CD8-positive, alpha-beta memory T cell (primary cell): ENCODE results near the gene SERTAD2. TPM values are rescaled to one million over a fixed set of nuclear protein-coding genes. Genes with fewer than 3 reads are reported as not detected.

Experiments
- CTCF ChIA-PET: fragments of 350-600 bp; sonication (Branson Sonifier 250); formaldehyde crosslinking; loops from one replicate; lab custom pipeline; 2021; ENCODE audit warnings: antibody characterized with exemption; lab: Charles Lee
- POLR2A ChIA-PET: fragments of 350-600 bp; sonication (Branson Sonifier 250); formaldehyde crosslinking; loops from one replicate; lab custom pipeline; 2021; ENCODE audit warnings: antibody characterized with exemption; lab: Charles Lee
- DNase-seq, 5 donors: peaks; one replicate each; pipeline versions ENCODE4 v3.0.0 to v3.0.0-alpha.2; 2020 to 2022; ENCODE audit warnings: mixed read lengths in 1 of 5
- H3K27ac ChIP-seq: one replicate; pipeline ENCODE4 v1.7.0; 2013; ENCODE audit warnings: low read depth, mild to moderate bottlenecking, low read length, moderate library complexity
- H3K27me3 ChIP-seq: 2 replicates; pipeline ENCODE4 v1.7.0; 2013; ENCODE audit warnings: low read length, mild to moderate bottlenecking; ENCODE audit not compliant: insufficient read depth, poor library complexity, severe bottlenecking
- H3K36me3 ChIP-seq: 2 replicates; pipeline ENCODE4 v1.7.0; 2013; ENCODE audit warnings: mild to moderate bottlenecking, low read length, moderate library complexity; ENCODE audit not compliant: insufficient read depth
- H3K4me1 ChIP-seq: 2 replicates; pipeline ENCODE4 v1.7.0; 2013; ENCODE audit warnings: mild to moderate bottlenecking, low read length, moderate library complexity; ENCODE audit not compliant: insufficient read depth
- H3K4me3 ChIP-seq: 2 replicates; pipeline ENCODE4 v1.7.0; 2013; ENCODE audit warnings: mild to moderate bottlenecking, low read length
- H3K9me3 ChIP-seq: 2 replicates; pipeline ENCODE4 v1.7.0; 2013; ENCODE audit warnings: mild to moderate bottlenecking, low read length
- H3K27ac Mint-ChIP-seq, 8 donors: one replicate each; pipeline ENCODE4 v1.8.0; 2020 to 2021; ENCODE audit warnings: mixed read lengths in 8 of 8, mild to moderate bottlenecking in 6 of 8, inconsistent platforms in 3 of 8, moderate library complexity in 3 of 8
- H3K27me3 Mint-ChIP-seq, 2 donors: one replicate each; pipeline ENCODE4 v1.8.0; 2020 to 2021; ENCODE audit warnings: mixed read lengths in 2 of 2, mild to moderate bottlenecking in 1 of 2, moderate library complexity in 1 of 2
- H3K36me3 Mint-ChIP-seq, 3 donors: one replicate each; pipeline ENCODE4 v1.8.0; 2020 to 2021; ENCODE audit warnings: mixed read lengths in 3 of 3, inconsistent platforms in 1 of 3, mild to moderate bottlenecking in 1 of 3
- H3K4me1 Mint-ChIP-seq, 3 donors: one replicate each; pipeline ENCODE4 v1.8.0; 2020 to 2021; ENCODE audit warnings: mixed read lengths in 3 of 3, inconsistent platforms in 1 of 3, mild to moderate bottlenecking in 1 of 3
- H3K4me3 Mint-ChIP-seq, 7 donors: one replicate each; pipeline ENCODE4 v1.8.0; 2020 to 2021; ENCODE audit warnings: mixed read lengths in 7 of 7, mild to moderate bottlenecking in 6 of 7, moderate library complexity in 4 of 7, inconsistent platforms in 2 of 7
- H3K9me3 Mint-ChIP-seq, 5 donors: one replicate each; pipeline ENCODE4 v1.8.0; 2020 to 2022; ENCODE audit warnings: mixed read lengths in 5 of 5, mild to moderate bottlenecking in 3 of 5, moderate library complexity in 2 of 5, inconsistent platforms in 1 of 5
- polyA plus RNA-seq: library from polyadenylated mRNA; unstranded; fragments of 300-500 nt; fragmentation: Illumina TruSeq; gene quantifications from one replicate; pipeline ENCODE4 v1.2.3, GENCODE V29; 2021
- total RNA-seq, 2 experiments: library from RNA; stranded (reverse); gene quantifications; one replicate each; pipeline ENCODE4 v1.2.3, GENCODE V29; 2021

Gene SERTAD2
- total and polyA plus RNA-seq, 3 experiments from 2014 or later: 6.3 to 21.4 (median 20.6) TPM

- DNase-seq: no peak
- Histone ChIP-seq H3K27ac (no peak overlapping the region), H3K27me3 (no peaks in the 10 kb centered on the region), H3K36me3 (no peaks in the 10 kb centered on the region), H3K4me1 (no peaks in the 10 kb centered on the region), H3K9me3 (no peaks in the 10 kb centered on the region), H3K4me3 (no peak overlapping the region)
- POLR2A ChIA-PET: interaction anchor here (0.9 kb wide), 1 partner anchor 37 kb away, joined by 4 read pairs; the partner anchor contains the start of gene SERTAD2
- Mint-ChIP-seq H3K27ac (no peak overlapping the region), H3K36me3 (no peaks in the 10 kb centered on the region), H3K4me3 (no peak overlapping the region), H3K4me1 (no peaks in the 10 kb centered on the region), H3K9me3 (no peaks in the 10 kb centered on the region), H3K27me3 (peaks cover 0 to 2% of the 10 kb centered on the region in 2 donors)
- CTCF ChIA-PET: interaction anchor here (0.7 to 5.5 kb wide), 8 partner anchors 8 to 93 kb away, joined by 3 to 35 read pairs (median 4); no protein-coding TSS in a partner anchor
Observed at GRCh38 chr2:64615844-64616536, 37.7 kb downstream of the SERTAD2 start.

- ChIA-PET POLR2A (no interaction called here), CTCF (interaction anchor here (1.6 to 5.5 kb wide), 3 partner anchors 8 to 81 kb away, joined by 3 to 35 read pairs (median 5); no protein-coding TSS in a partner anchor)
- Mint-ChIP-seq H3K27ac (peak overlapping the region in 1 of 8 donors; percentile 54), H3K36me3 (no peaks in the 10 kb centered on the region), H3K9me3 (no peaks in the 10 kb centered on the region), H3K4me1 (peaks cover 0 to 4% (median 0%) of the 10 kb centered on the region in 3 donors), H3K27me3 (peaks cover 0 to 2% of the 10 kb centered on the region in 2 donors), H3K4me3 (no peak overlapping the region)
- no peak overlapping the region for H3K27ac ChIP-seq
- H3K9me3 ChIP-seq: no peaks in the 10 kb centered on the region
- no peaks in the 10 kb centered on the region for H3K27me3 ChIP-seq
- no peaks in the 10 kb centered on the region for H3K4me1 ChIP-seq
- DNase-seq: no peak
- H3K4me3 ChIP-seq: no peak overlapping the region
- H3K36me3 ChIP-seq: no peaks in the 10 kb centered on the region
Observed at GRCh38 chr2:64615192-64615763, 38.4 kb downstream of the SERTAD2 start.

DNA sequence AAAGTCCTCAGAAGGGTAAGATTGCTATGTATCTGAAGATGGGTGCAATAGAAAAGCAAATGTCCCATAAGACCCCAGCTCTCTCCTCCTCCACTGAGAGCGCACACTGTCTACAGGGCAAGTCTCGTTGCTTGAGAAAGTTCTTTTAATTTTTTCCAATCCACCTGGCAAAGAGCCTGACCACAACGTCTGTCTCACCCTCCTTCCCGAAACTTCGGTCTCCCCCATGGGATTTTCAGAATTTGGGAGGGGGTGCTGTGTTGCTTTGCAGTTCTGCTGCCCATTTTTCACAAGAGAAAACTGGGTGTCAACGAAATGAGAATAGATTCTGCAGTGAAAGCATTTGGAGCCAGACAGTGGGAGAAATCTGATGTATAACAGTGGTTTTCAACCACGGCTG, 40.4 kb downstream of the SERTAD2 start:
- CTCF ChIA-PET: interaction anchor here (0.6 to 1.5 kb wide), 2 partner anchors 31 to 91 kb away, joined by 3 read pairs; no protein-coding TSS in a partner anchor
- H3K9me3 Mint-ChIP-seq: no peaks in the 10 kb centered on the region
- no peak for DNase-seq

DNA sequence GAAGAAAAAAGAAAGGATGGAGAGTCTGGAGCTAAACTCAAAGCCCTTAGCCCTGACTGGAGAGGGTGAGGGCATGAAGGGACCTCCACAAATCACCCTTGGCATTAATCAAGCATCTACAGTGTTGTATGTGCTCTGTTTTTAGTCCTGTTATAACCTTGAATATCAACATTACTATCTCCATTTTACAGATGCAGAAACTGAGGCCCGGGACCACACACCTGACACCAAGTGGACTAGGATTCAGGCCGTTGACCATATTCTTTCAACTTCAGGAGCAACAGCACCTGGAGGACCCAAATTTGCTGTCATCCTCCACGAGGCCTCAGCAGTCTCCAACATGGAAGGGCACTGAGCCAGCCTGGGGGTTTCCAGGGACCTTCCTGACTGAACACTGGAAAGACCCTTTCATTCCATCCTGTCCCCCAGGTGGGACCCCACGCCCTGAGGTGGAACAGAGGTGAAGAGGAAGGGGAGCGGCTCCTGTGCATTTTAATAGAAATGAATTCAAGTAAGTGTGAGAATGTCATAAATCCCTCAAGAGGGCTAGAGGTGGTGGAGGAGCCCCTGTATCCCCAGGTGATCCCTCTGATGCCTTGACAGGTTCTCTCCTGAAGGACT, 41.0 kb downstream of the SERTAD2 start:
- no peaks in the 10 kb centered on the region for H3K36me3 ChIP-seq
- H3K4me3 Mint-ChIP-seq: peak overlapping the region in 1 of 7 donors; percentile 27
- no peaks in the 10 kb centered on the region for H3K9me3 ChIP-seq
- H3K27me3 ChIP-seq: no peaks in the 10 kb centered on the region
- peak overlapping the region in 1 of 8 donors; percentile 38 for H3K27ac Mint-ChIP-seq
- H3K4me3 ChIP-seq: no peak overlapping the region
- ChIA-PET POLR2A (interaction anchor here (0.6 kb wide), 1 partner anchor 137 kb away, joined by 5 read pairs; no protein-coding TSS in a partner anchor), CTCF (no interaction called here)
- no peaks in the 10 kb centered on the region for H3K27me3 Mint-ChIP-seq
- H3K9me3 Mint-ChIP-seq: no peaks in the 10 kb centered on the region
- no peaks in the 10 kb centered on the region for H3K36me3 Mint-ChIP-seq
- no peak for DNase-seq
- H3K27ac ChIP-seq: no peak overlapping the region
- peaks cover 6 to 17% (median 10%) of the 10 kb centered on the region in 3 donors for H3K4me1 Mint-ChIP-seq
- peaks cover 14% of the 10 kb centered on the region for H3K4me1 ChIP-seq

More for the DNA sequence above, 40.4 kb downstream of the SERTAD2 start:
- H3K4me1 Mint-ChIP-seq: peaks cover 3 to 12% (median 4%) of the 10 kb centered on the region in 3 donors
- Histone ChIP-seq H3K27me3 (no peaks in the 10 kb centered on the region), H3K4me1 (peaks cover 8% of the 10 kb centered on the region), H3K27ac (no peak overlapping the region), H3K4me3 (no peak overlapping the region), H3K9me3 (no peaks in the 10 kb centered on the region), H3K36me3 (no peaks in the 10 kb centered on the region)
- no peak overlapping the region for H3K27ac Mint-ChIP-seq
- POLR2A ChIA-PET: no interaction called here
- no peaks in the 10 kb centered on the region for H3K27me3 Mint-ChIP-seq
- no peaks in the 10 kb centered on the region for H3K36me3 Mint-ChIP-seq
- peak overlapping the region in 1 of 7 donors; percentile 15 for H3K4me3 Mint-ChIP-seq

DNA sequence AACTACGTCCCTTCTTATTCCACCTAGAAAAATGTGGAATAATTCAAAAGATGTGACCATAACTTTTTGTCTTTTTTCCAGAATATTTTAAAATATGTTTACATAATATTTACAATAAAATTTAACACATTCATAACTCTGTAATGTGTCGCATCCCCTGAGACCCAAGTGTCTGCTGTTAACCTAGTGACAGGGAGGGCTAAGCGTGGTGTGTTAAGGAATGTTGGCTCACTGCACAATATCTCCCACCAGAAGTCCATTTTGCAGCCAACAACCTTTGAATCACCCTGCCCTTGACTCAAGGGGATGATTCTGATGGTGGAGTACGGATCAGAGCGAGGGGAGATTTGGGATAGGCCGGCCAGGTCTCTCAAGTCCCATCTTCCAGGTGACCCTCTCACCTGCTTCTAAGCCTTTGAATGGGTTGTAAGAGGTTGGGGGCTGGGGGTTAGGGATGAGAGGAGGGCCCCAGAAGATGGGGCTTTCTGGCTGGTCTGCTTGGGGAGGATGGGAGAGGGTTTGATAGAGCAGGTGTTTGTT, 43.3 kb downstream of the SERTAD2 start:
- H3K27me3 ChIP-seq: no peaks in the 10 kb centered on the region
- H3K36me3 Mint-ChIP-seq: no peaks in the 10 kb centered on the region
- peak overlapping the region in 6 of 8 donors; percentile 30 to 81 (median 66) for H3K27ac Mint-ChIP-seq

DNA sequence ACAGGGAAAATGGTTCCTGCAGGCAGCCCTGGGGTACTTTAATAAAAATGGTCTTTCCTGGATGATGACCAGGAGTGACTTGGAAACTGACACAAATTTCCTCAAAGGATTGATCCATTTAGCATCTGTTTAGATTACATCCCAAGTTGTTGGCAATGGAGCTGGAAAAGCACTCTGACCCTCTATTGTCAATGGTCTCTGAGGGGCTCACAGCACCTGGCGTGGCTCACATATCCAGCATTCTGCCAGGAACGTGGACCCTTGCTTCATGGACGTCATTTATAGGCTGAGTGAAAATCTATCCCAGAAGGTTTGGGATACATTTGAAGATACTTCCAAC, 43.8 kb downstream of the SERTAD2 start:
- H3K4me1 Mint-ChIP-seq: peaks cover 20 to 40% (median 29%) of the 10 kb centered on the region in 3 donors
- Histone ChIP-seq H3K27ac (peak overlapping the region; percentile 75), H3K36me3 (no peaks in the 10 kb centered on the region), H3K9me3 (no peaks in the 10 kb centered on the region), H3K4me3 (peak overlapping the region; percentile 76), H3K4me1 (peaks cover 28% of the 10 kb centered on the region), H3K27me3 (no peaks in the 10 kb centered on the region)
- H3K27me3 Mint-ChIP-seq: no peaks in the 10 kb centered on the region
- H3K4me3 Mint-ChIP-seq: peak overlapping the region; percentile 68 to 91 (median 77)
- no peaks in the 10 kb centered on the region for H3K9me3 Mint-ChIP-seq
- ChIA-PET CTCF (interaction anchor here (0.6 to 5.8 kb wide), 8 partner anchors 8 to 284 kb away, joined by 3 to 49 read pairs (median 4); partner anchors contain the start of gene SERTAD2), POLR2A (interaction anchor here (0.5 to 4.1 kb wide), 4 partner anchors 44 to 255 kb away, joined by 3 to 33 read pairs (median 6); partner anchors contain the start of gene SERTAD2)
- DNase-seq: no peak
- peak overlapping the region in 7 of 8 donors; percentile 30 to 90 (median 68) for H3K27ac Mint-ChIP-seq
- no peaks in the 10 kb centered on the region for H3K36me3 Mint-ChIP-seq

More for the DNA sequence above, 43.3 kb downstream of the SERTAD2 start:
- no peak overlapping the region for H3K4me3 ChIP-seq
- no peak overlapping the region for H3K27ac ChIP-seq
- H3K36me3 ChIP-seq: no peaks in the 10 kb centered on the region
- ChIA-PET CTCF (interaction anchor here (0.6 to 5.8 kb wide), 5 partner anchors 7 to 163 kb away, joined by 3 to 49 read pairs (median 3); no protein-coding TSS in a partner anchor), POLR2A (interaction anchor here (0.5 to 1.6 kb wide), 2 partner anchors 142 to 254 kb away, joined by 4 to 9 read pairs; no protein-coding TSS in a partner anchor)
- no peak for DNase-seq
- H3K9me3 ChIP-seq: no peaks in the 10 kb centered on the region
- Mint-ChIP-seq H3K9me3 (no peaks in the 10 kb centered on the region), H3K4me3 (peak overlapping the region; percentile 65 to 81 (median 72)), H3K4me1 (peaks cover 20 to 40% (median 29%) of the 10 kb centered on the region in 3 donors), H3K27me3 (no peaks in the 10 kb centered on the region)
- H3K4me1 ChIP-seq: peaks cover 28% of the 10 kb centered on the region

GRCh38 chr2:64609227-64609941, 44.3 kb downstream of the SERTAD2 start:
- Histone ChIP-seq H3K4me3 (peak overlapping the region; percentile 76), H3K4me1 (peaks cover 28% of the 10 kb centered on the region), H3K27ac (peak overlapping the region; percentile 75), H3K36me3 (no peaks in the 10 kb centered on the region), H3K27me3 (no peaks in the 10 kb centered on the region), H3K9me3 (no peaks in the 10 kb centered on the region)
- no peaks in the 10 kb centered on the region for H3K9me3 Mint-ChIP-seq
- peak overlapping the region; percentile 68 to 91 (median 77) for H3K4me3 Mint-ChIP-seq
- H3K27ac Mint-ChIP-seq: peak overlapping the region in 7 of 8 donors; percentile 30 to 90 (median 68)
- CTCF ChIA-PET: interaction anchor here (0.9 to 5.8 kb wide), 11 partner anchors 8 to 284 kb away, joined by 3 to 49 read pairs (median 4); partner anchors contain the start of gene SERTAD2
- POLR2A ChIA-PET: interaction anchor here (0.6 to 4.1 kb wide), 5 partner anchors 44 to 158 kb away, joined by 3 to 33 read pairs (median 4); partner anchors contain the start of gene SERTAD2
- H3K36me3 Mint-ChIP-seq: no peaks in the 10 kb centered on the region
- peaks cover 20 to 40% (median 29%) of the 10 kb centered on the region in 3 donors for H3K4me1 Mint-ChIP-seq
- peak; percentile 58 to 76 (median 73) for DNase-seq
- H3K27me3 Mint-ChIP-seq: no peaks in the 10 kb centered on the region
